C4-2B (cell line): ENCODE results near the gene ARL14.

ENCODE experiments used
- ZFX ChIP-seq: fragments of 450-650 bp; IDR thresholded peaks from 2 replicates; pipeline ENCODE4 v1.6.1; 2017
- TF ChIP-seq, protein P1 (sequence below): fragments of 450-650 bp; conservative IDR thresholded peaks from 2 replicates; pipeline ENCODE4 v1.5.1; 2017; ENCODE audit warnings: mild to moderate bottlenecking

DNA sequence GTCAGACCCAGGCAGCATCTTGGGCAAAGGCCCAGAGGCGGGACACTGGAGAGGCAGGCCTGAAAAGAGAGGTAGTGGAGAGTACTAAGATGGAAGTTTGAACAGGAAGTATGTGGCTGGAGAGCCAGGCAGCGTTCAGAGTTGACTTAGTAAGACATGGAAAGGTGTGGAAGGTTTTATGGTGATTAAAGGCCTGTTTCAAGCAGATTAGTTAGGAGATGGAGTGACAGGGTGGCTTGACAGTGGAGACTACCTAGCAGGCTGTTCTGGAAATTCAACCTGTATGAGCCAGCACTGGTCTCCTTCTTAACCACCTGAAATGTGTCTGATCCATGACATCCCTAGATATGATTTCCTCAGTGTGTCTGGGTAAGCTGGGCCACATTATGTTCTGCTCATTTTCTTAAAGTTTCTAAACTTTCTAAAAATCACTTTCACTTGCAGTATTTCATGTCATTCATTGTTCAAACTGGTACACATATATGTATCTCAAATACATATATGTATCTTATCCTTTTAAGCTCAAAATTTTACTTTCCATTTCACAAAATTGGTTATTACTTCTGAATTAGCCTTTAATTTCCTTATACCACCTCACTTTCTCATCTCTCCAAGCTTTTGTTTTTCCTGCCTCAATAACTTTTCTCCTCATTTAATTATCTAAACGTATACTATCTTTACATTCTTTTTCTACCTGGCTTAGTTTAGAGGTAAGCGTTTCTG is 43.4 kb upstream of the ARL14 start:
- TF ChIP-seq, protein P1, sequence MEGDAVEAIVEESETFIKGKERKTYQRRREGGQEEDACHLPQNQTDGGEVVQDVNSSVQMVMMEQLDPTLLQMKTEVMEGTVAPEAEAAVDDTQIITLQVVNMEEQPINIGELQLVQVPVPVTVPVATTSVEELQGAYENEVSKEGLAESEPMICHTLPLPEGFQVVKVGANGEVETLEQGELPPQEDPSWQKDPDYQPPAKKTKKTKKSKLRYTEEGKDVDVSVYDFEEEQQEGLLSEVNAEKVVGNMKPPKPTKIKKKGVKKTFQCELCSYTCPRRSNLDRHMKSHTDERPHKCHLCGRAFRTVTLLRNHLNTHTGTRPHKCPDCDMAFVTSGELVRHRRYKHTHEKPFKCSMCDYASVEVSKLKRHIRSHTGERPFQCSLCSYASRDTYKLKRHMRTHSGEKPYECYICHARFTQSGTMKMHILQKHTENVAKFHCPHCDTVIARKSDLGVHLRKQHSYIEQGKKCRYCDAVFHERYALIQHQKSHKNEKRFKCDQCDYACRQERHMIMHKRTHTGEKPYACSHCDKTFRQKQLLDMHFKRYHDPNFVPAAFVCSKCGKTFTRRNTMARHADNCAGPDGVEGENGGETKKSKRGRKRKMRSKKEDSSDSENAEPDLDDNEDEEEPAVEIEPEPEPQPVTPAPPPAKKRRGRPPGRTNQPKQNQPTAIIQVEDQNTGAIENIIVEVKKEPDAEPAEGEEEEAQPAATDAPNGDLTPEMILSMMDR = no peak
- TF ChIP-seq ZFX = no peak
